GM21723 (cell line): ENCODE measurements around the gene RBMS1.
"Not testable (repeated sequence)": the region's sequence is repeated elsewhere in the genome, so short reads cannot be mapped to it uniquely, and the experiment has no call there.

Experiments
- ATAC-seq: cut with Tn5 transposase; IDR thresholded peaks from one replicate; pipeline ENCODE4 v1.9.1; 2021; ENCODE audit warnings: mild to moderate bottlenecking, moderate library complexity; ENCODE audit not compliant: unreplicated experiment

The RBMS1 gene

DNA sequence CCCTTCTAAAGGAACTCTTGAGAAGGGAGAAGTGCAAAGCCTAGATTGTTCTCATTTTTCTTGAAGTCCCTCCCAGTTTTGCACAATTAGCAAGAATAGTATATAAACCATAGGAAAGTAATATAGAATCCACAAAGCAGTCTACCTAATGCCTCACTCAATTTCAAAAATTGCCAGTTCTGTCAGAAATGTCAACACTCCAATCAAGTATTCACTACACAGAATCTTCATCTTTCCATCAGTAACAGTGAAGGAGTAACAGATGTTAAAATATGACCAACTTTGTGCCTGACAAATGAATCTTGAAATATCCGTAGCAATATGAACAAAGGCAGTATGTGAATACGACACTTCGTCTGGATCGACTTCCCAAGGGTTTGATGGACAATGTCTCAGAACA, 56.3 kb downstream of the RBMS1 start:
- no peak for ATAC-seq

DNA sequence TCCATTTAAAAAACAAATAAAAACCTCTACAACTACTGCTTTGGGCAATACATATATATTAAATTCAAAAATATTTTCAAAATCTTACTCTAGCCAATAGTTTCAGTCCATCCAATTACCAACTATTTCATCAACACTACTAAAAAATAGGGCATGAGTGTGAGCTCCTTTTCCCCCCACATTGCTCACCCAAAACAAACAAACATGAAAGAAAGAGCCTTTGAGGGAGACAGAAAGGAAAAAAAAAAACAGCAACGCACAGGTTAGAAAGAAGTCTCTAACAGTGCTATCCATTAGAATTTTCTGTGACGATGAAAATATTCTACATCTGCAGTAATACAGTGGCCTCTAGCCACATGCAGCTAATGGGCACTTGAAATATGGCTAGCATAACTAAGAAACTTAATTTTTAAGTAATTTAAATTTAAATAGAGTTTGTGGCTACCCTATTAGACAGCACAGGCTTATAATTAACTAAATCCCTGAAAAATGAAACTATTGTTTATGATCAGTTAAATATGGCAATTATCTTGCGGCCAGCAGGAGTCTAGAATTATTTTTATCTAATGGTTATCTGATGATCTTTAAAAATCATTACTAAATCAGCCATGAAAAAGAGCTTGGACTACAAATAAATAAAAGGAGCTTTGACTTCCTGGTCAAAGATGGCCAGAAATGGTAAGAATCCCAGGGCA, 59.2 kb downstream of the RBMS1 start:
- no peak for ATAC-seq

DNA sequence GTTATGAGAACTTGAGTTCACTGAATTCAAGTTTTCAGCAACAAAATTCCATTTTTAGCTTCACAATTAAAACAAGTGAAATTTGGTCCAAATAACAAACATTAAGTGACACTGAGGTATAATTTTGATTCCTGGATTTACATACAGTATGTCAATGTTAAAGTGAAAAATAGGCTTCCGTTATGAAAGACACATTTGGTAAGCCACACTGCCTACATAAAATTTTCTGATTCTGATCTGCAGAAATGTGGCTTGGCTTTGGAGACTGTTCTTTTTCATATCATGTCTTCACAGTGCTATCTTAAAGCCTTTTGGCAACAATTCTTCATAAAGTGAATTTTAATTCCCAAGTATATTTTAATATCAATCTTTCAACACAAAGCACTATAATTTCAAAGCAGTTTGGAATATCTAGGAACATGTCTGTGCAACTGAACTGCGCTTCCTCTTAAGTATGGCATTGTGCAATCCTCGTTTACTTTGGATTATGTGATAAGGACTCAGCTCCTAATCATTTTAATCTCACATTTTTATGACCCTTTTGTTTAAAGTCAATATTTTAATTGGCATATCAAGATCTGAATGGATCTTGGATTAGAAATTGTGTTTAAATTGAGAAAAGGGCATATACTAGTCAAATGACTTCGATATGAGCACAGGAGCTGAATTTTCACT, 60.0 kb downstream of the RBMS1 start:
- ATAC-seq, result no peak

DNA sequence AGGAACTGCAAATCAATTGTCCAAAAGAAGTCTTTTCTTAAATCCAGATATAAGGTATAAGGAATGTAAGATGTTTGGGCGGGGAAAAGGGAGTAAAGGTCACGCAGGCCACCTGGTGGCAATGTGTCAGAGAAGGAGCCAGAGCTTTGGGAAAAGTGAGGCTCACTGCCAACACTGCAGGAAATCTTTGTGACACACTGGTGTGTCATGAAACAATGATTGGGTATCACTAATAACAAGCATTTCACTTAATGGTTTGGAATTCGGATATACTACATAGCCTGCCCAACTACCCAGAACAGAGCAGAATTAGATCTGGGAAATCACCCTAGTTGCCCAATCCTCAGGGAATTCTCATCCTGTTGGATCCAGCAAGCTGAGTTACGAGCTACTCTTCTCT, 61.0 kb downstream of the RBMS1 start:
- ATAC-seq, result no peak

DNA sequence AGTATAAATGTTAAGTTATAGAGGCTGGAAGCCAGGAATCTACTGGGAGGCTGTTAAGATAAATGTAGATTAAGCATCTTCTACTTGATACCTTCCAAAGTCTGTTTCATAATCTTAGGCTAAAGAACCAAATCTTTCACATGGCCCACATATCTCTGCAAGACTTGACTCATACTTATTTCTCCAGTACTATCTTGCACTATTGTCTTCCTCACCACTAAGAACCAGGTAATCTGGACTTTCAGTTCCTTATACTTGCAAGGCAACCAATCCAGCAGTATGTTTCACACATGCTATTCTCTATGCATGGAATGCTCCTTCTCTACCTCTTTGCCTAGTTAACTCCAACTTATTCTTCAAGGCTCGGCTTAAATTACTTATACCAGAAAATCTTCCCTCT, 62.2 kb downstream of the RBMS1 start:
- no peak for ATAC-seq

DNA sequence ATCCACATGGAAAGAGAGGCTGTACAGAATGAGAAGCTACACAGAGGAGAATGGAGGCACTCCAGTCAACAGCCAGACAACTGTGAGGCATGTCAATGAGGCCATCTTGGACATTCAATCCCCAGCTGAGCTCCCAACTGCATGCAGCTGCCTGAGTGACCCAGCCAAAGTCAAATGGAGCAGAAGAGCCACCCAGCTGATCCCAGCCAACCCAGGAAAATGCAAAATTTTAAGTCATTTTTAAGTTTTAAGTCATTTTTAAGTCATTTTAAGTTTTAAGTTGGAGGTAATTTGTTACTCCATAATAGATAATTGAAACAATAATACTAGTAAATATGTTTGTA, 63.6 kb downstream of the RBMS1 start:
- ATAC-seq, result no peak

DNA sequence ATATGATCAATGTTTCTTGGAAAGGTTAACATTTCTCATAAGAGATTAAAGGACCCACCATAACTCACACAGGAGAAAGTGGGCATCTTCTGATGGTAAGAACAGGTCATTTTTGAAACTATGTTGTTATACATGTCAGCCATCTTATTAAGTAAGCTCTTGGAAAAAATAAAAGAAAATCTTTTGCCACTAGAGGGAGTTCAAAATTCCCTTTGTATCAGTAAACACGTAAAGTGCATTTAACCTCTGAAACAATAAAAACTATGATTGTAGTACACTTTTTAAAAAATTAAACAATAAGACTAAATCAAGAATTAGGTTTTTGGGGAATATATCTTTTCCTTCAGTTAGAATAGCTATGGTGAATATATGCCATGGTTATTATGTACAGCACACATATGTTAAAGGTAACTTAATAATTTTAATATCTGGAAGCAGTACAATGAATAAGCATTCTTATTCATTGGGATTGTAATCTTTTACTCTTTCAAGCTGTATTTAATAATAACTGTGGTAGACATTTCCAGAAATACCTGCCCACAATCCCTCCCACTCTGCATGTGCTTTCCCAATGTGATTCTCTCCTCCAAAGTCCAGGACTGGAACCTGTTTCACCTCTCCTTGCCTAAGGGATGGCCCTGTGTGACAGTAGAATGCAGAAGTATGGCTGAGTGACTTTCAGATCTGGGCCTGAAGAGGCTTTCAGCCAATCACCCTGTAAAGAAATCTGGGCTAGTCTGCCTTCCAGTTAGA, 64.2 kb downstream of the RBMS1 start:
- ATAC-seq, result no peak

DNA sequence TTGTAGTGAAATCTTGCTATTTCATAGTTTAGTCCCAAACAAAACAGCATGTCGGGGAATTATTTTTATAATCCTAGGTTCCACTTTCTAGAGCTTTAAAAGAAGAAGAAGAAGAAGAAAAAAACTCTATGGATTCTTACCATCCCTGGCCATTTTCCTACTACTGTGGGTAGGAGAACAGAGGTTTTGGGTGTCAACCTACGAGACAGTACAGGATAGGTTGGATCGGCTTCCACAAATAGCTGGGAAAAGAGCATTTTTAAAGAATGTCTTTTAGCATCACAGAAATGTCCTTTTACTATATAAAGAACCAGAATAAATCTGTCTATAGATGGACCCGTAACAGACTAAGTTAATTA, 65.2 kb downstream of the RBMS1 start:
- no peak for ATAC-seq

DNA sequence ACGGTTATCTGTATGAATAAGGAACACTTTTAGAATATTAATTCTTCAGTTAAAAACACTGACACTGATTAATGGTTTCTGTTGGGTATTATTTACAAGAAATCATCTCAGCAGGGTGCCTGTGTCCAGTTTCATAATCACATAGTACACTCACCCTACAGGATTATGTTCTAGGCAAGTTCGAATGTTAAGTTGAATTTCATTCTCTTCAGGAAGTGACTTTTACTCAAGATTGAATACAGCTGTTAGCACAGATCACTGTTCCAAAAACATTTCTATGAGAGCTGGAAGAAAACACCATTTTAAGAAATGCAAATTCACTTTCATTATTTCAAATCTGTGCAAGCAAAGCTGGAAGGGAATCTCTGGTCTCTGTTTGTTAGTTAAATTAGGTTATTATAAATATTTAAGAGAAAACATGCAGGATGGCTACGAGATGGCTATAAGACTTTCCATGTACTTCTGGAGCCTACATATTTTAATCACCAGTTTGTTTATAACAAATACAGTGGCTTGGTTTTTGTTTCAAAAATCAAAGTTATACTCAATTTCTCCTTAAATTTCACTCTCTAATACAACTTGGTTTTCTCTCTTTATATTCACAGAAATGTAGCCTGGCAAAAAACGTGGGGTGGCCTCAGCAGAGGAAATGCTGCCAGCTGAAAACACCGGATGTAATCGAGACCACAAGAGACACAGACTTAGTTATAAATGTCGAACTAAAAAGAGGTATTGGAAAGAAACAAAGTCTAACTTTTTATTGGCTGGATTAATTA, 65.8 kb downstream of the RBMS1 start:
- ATAC-seq, result peak; percentile 76

DNA sequence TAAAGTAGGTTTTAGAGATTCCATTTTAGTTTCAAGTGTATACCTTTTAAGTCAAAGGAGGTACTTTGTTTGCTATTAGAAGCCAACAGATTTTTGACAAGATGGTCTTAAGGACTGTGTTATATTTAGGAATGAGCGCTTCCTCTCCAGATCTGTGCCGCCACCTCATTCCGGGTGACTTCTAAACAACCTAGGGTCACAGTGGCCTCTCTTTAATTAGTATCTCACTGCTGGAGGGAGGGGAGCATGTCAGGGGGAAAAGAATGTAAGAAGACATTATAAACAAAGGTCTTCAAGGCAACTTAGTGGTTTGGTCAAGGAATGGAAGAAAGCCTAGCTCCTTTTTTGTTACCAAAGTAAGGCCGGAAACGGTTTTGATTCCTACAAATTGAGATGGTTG, 67.0 kb downstream of the RBMS1 start:
- no peak for ATAC-seq

DNA sequence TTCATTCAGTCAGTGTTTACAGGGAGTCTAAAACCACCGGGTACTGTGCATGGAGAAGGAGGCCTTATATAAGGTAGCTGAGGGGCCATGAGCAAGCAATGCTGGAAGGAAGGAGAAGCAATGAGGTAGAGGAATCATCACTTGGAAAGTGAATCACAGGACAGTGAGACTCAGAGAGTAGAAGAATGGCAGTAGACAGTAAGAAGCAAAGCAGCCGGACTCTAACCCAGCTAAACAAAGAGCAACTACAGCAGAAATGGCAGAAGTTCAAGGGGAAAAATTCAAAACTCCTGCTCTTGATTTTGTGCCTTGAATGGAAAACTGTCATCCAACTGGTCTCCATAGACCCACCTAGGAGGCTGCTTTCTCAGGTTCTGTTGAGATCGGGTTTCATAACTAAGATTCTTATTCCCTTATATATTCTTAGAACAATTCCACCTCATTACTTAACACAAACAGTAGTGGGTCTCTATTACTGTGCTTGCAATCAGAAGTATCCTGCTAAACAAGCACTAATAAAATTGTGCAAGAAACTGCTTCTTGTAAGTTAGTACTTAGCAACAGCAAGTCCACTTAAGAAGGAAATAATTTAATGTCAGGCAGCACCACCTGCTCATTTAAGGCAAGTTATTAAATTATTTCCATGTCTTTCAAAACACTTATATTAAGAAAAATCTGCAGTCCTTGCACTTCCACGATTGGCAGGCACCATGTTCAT, 68.0 kb downstream of the RBMS1 start:
- ATAC-seq, result no peak

DNA sequence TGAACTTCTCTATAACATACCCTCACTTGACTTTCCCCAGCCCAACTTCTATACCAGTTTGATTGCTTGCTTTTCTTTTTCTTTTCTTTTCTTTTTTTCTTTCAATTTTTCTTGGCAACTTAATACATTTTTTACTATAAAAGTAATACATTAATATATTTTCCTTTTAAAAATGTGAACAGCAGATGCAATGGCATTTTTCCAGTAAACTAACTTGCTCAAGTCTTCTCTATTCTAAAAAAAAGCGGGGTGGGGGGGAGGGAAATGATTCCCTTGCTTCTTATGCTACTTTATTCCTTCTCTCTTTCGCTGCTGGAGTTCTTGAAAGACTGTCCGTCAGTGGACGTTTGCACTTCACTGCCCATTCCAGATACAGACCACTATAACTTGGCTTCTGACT, 70.5 kb downstream of the RBMS1 start:
- no peak for ATAC-seq

DNA sequence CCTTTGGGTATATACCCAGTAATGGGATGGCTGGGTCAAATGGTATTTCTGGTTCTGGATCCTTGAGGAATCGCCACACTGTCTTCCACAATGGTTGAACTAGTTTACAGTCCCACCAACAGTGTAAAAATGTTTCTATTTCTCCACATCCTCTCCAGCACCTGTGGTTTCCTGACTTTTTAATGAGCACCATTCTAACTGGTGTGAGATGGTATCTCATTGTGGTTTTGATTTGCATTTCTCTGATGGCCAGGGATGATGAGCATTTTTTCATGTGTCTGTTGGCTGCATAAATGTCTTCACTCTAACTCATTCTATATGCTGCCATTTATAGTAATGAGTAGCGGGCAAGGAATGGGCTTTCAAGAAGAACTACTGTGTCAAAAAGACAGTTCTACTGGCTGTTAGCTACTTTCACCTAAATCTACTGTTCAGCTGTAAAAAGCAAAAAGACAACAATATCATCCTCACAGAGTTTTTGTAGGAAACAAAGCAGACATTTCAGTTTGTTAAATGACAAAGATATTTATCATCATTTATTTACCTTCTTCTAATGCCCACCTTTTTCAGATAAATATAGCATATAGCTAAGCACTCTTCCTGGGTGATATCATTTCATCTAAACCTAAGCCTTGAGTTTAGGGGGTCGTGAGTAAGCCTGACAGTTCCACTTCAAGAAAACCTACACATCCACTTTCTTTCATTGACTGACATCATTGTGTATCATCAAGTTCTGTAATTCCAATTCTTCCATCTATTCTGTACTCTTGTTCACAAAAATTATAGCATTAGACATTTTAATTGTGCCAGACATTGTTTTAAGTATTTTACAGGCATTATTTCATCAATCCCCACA, 71.7 kb downstream of the RBMS1 start:
- not testable (repeated sequence) for ATAC-seq

DNA sequence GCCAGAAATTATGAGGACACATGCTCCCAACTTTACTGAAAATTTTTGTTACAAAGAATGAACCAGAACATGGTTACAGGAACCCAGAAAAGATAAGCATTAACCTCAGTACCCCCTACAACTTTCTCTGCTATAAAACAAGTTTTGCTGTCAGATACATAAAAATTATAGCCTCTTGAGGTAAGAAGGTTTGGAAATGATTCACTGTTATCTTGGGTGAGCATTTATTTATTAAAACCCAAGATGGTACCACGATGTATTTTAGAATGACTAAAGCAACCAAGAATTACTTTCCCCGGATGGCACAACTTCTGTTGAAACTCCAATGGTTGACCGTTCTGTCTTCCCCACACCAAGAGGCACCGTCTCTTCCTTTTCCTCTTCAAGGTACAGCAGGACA, 72.9 kb downstream of the RBMS1 start:
- ATAC-seq, result no peak

DNA sequence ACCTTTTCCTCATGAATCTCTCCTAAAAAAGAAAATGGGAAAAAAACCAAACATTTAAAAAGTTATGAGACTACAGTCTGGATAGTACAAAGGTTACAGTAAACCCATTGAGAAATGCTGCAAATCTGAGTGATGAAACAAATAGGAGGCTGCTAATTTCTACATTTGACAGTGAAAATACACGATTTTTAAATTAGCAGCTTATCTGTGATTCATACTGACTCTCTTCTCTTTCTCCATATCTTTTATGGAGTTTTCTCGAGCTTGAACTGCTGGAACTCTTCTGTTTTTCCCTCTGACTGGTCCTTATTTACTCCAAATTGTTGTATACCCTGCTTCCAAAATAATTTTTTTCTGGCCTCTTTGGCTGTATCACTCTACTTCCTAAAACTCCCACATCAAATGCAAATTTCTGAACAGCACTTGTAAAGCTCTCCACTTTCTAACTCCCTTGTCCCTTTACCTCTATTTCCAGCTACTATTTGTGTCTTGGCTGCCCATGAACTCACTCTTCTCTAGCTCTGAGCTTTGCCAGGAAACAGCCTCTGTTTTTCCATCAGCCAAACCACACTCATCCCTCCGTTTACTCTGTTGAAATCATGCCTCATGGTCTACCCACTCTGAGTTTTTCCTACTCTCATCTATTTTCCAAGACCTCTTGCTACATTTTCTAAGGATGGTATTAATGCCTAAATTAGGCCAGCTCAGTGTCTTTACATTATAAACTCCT, 73.7 kb downstream of the RBMS1 start:
- ATAC-seq, result no peak

DNA sequence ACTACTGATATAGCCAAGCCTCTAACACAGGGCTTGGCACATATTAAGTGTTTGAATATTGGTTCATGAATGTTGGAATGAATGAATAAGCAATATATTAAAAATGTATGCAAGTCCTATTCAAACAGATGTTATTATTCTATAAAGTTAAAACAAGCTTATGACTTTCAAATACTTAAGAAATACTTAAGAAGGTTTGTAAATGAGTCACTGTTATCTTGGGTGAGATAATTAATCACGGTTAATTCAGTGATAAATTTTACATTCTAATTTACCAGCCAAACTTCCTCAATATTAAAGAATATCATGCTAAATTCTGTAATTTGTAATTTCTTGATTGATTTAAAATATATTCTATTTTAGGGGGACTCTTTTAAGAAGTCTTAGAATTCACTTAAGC, 74.8 kb downstream of the RBMS1 start:
- no peak for ATAC-seq

DNA sequence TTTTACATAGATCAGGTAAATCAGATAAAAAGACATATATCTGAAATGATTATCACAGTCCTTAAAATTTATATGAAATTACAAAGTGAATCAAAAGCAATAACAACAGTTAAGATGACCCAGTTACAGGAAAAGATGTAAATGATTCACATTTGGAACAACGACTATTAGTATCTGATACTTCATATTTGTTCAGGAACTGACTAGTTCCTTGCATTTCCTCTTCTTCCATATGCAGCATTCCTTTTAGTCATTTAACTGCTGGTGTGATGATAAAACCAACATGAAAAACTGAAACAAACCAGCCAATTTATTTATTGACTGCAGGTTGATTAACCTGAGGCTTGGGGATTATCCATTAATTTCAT, 75.2 kb downstream of the RBMS1 start:
- no peak for ATAC-seq

DNA sequence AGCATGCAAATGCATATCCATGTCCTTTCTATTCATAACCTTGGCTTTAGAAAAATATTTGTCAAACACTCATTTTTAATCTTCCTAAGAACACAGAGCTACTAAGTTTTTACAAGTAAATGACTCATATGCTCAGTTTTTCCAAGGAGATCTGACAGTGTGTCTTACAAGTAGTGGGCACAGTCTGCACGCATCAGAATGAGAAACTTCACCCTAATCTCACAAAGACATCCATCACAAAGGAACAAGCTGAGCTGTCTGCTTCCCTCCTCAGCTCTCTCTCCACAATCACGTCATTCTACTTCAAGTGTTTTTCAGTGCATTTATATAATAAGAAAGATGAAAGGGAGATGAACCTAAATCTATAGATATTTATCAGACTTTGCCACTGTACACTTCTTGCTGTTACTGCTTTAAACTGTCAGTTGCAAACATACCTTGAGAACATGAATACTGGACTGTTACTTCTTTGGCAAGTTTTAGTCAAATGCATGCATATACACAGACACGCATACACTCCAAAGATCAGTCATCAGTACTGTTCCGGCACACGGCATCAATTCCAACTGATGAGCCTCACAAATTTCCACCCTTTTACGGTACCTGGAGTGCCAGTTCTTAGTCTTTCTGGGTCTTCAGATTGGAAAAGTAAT, 75.7 kb downstream of the RBMS1 start:
- no peak for ATAC-seq

DNA sequence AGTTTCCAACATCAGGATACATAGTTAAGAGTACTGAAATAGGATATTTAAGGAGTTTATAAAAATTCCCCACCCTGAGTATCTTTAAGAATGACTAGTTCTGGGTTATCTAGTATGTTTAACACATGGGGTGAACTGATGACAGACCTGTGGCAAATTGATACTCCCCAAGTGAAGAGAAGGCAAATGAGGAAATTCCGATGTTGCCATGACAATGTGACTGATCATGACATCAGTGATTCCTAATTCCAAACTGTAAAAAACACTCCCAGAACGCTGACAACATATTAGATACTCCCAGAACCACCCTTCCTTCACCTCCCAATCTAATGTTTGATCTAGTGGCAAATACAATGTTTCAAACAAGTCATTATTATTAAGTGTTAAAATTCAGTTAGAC, 77.6 kb downstream of the RBMS1 start:
- ATAC-seq, result no peak
